HepG2 (cell line): ENCODE data around the gene DNAJC7. TPM values are rescaled to one million over a fixed set of nuclear protein-coding genes. Genes with fewer than 3 reads are reported as not detected.
A peak's percentile ranks its signal among the peaks of the same experiment; 100 is the strongest.

Source experiments
- BHLHE40 ChIP-seq: IDR thresholded peaks from 2 replicates; pipeline ENCODE4 v1.6.1; 2011; ENCODE audit warnings: low read length, improper control_type of control experiment
- CBX2 ChIP-seq, 2 experiments: fragments of 200-600 bp in 1 of 2; sonication (generic); formaldehyde crosslinking in 1 of 2; IDR thresholded peaks; 2 replicates each; pipeline versions ENCODE4 v1.7.0 to v1.8.1; 2018 to 2022; ENCODE audit warnings: low read depth in 2 of 2, low read length in 1 of 2, mild to moderate bottlenecking in 1 of 2, missing genetic modification reagents in 1 of 2
- GABPA ChIP-seq, 2 experiments: IDR thresholded peaks; 2 replicates each; pipeline ENCODE4 v1.6.1; 2011 to 2016; ENCODE audit warnings: low read depth in 2 of 2, low read length in 1 of 2, missing biosample characterization in 1 of 2, missing genetic modification characterization in 1 of 2
- KLF12 ChIP-seq: sonication (generic); formaldehyde crosslinking; IDR thresholded peaks from 2 replicates; pipeline ENCODE4 v1.4.0; 2020; ENCODE audit warnings: missing genetic modification reagents, borderline replicate concordance
- NFAT5 ChIP-seq: sonication (generic); formaldehyde crosslinking; IDR thresholded peaks from 2 replicates; pipeline ENCODE4 v1.4.0; 2020; ENCODE audit warnings: missing genetic modification reagents
- ZBTB10 ChIP-seq: sonication (generic); formaldehyde crosslinking; IDR thresholded peaks from 2 replicates; pipeline ENCODE4 v1.4.0; 2020; ENCODE audit warnings: missing genetic modification reagents, borderline replicate concordance
- ZBTB43 ChIP-seq: sonication (generic); formaldehyde crosslinking; conservative IDR thresholded peaks from 2 replicates; pipeline ENCODE4 v1.4.0; 2020; ENCODE audit warnings: missing genetic modification reagents
- ZNF251 ChIP-seq: sonication (generic); formaldehyde crosslinking; IDR thresholded peaks from 2 replicates; pipeline ENCODE4 v1.9.0; 2021; ENCODE audit warnings: mild to moderate bottlenecking, missing genetic modification reagents
- ZNF33A ChIP-seq: sonication (generic); formaldehyde crosslinking; IDR thresholded peaks from 2 replicates; pipeline ENCODE4 v1.5.1; 2020; ENCODE audit warnings: missing genetic modification reagents, mild to moderate bottlenecking, moderate library complexity, borderline replicate concordance
- ZNF691 ChIP-seq: sonication (generic); formaldehyde crosslinking; IDR thresholded peaks from 2 replicates; pipeline ENCODE4 v1.4.0; 2020; ENCODE audit warnings: missing genetic modification reagents, low read depth, mild to moderate bottlenecking, borderline replicate concordance
- ZNF782 ChIP-seq: sonication (generic); formaldehyde crosslinking; IDR thresholded peaks from 2 replicates; pipeline ENCODE4 v1.4.0; 2020; ENCODE audit warnings: missing genetic modification reagents, mild to moderate bottlenecking, borderline replicate concordance
- polyA plus RNA-seq, 8 experiments: library from polyadenylated mRNA; depleted of rRNA in 3 of 8; stranded (reverse) in 7 of 8; unstranded in 1 of 8; fragments of >200 nt; fragmentation: Illumina TruSeq in 4 of 8; extraction: Trizol in 4 of 8; gene quantifications; 2 replicates each; pipeline versions ENCODE4 v1.2.1 to v1.2.3, GENCODE V29; 2011 to 2016; ENCODE audit warnings: low read depth in 4 of 8, missing spikeins in 1 of 8, mixed read lengths in 1 of 8; ENCODE audit not compliant: insufficient read depth in 1 of 8
- total RNA-seq, 5 experiments: library from RNA; depleted of rRNA; stranded (reverse); fragments of >200 nt; fragmentation: Illumina TruSeq; extraction: Trizol; gene quantifications; 2 replicates each; pipeline ENCODE4 v1.2.3, GENCODE V29; 2016; ENCODE audit warnings: low read depth in 1 of 5

DNAJC7 gene
- total and polyA plus RNA-seq, 2 of the 13 experiments (the other 11 are each of a cell fraction or from before 2014, with no cell fraction given), result 47.7 to 132 TPM

- no peak for TF ChIP-seq ZBTB10
- TF ChIP-seq ZNF691 (CRISPR knock-in tag), result peak; percentile 65; the same call in 1 of the 2 replicates
- TF ChIP-seq ZNF251, result no peak
- TF ChIP-seq GABPA (IDR thresholded peaks at IDR 0.05; ENCODE audit: low read depth, low read length), result peak; percentile 96
- TF ChIP-seq GABPA (CRISPR knock-in tag; IDR thresholded peaks at IDR 0.05; ENCODE audit: low read depth), result peak; percentile 96
- TF ChIP-seq ZNF782 (CRISPR knock-in tag), result 0 out of 2 replicates have a peak, but pooled peaks have one; percentile 67
- no peak for TF ChIP-seq CBX2 (IDR thresholded peaks at IDR 0.05; ENCODE audit: low read depth, low read length)
- no peak for TF ChIP-seq CBX2 (CRISPR knock-in tag; IDR thresholded peaks at IDR 0.05; ENCODE audit: low read depth)
- TF ChIP-seq ZBTB43 (CRISPR knock-in tag), result no peak; the same call in 1 of the 2 replicates
- peak; percentile 54; the same call in 1 of the 2 replicates for TF ChIP-seq KLF12 (CRISPR knock-in tag)
- TF ChIP-seq BHLHE40, result no peak
- TF ChIP-seq NFAT5, result peak; percentile 67; the same call in 1 of the 2 replicates
- TF ChIP-seq ZNF33A (CRISPR knock-in tag), result no peak
Observed at GRCh38 chr17:42019509-42020404, 2.5 kb upstream of the DNAJC7 start, which contains the start of gene NKIRAS2 (continued).
